ENCODE data around the gene ERAS.

The ERAS gene

GRCh38 chrX:48826135-48826875 is at the start of gene ERAS:
Gene ERAS (plus strand): TSS chrX:48826513. CDS start chrX:48829124, 2,611 bp downstream.
- no peak for DNase-seq
- H3K9me3 ChIP-seq (ENCODE audit: insufficient read depth, low read length, severe bottlenecking): no peaks in the 10 kb centered on the region
- no peaks in the 10 kb centered on the region for H3K27me3 ChIP-seq (ENCODE audit: insufficient read depth, low read length, poor library complexity)
- H3K79me2 ChIP-seq (ENCODE audit: insufficient read depth, low read length): no peaks in the 10 kb centered on the region
- H3K36me3 ChIP-seq (ENCODE audit: insufficient read depth, low read length): peaks cover 24% of the 10 kb centered on the region
- no peaks in the 10 kb centered on the region for H3K4me1 ChIP-seq (ENCODE audit: insufficient read depth, low read length)
- ATAC-seq (ENCODE audit: insufficient read depth, low read depth): no peak
- TF ChIP-seq CTCF (IDR thresholded peaks at IDR 0.05; ENCODE audit: borderline replicate concordance, extremely low read depth, low read length, poor library complexity, severe bottlenecking) (no peak), EZH2 (IDR thresholded peaks at IDR 0.05; ENCODE audit: borderline replicate concordance, low read depth, low read length, severe bottlenecking) (no peak)
- H3K4me2 ChIP-seq (ENCODE audit: insufficient read depth, low read length): no peak within 1 kb of the TSS
- no peak within 1 kb of the TSS for H3K27ac ChIP-seq (ENCODE audit: low read length)
- H3K4me3 ChIP-seq (ENCODE audit: low read depth in 1 of 2, low read length in 2 of 2): no peak within 1 kb of the TSS
- no peaks in the 10 kb centered on the region for H4K20me1 ChIP-seq (ENCODE audit: insufficient read depth, low read length)
- no peak within 1 kb of the TSS for H3K9ac ChIP-seq (ENCODE audit: low read depth, low read length)
- no peak within 1 kb of the TSS for H2AFZ ChIP-seq (ENCODE audit: low read depth, low read length)

GRCh38 chrX:48776818-48777439 is 49.4 kb upstream of the ERAS start:
- no peak for DNase-seq
- Histone ChIP-seq H3K4me3 (ENCODE audit: low read depth in 1 of 2, low read length in 2 of 2) (no peak overlapping the region), H3K4me2 (ENCODE audit: insufficient read depth, low read length) (no peak overlapping the region), H3K79me2 (ENCODE audit: insufficient read depth, low read length) (no peaks in the 10 kb centered on the region), H3K27ac (ENCODE audit: low read length) (no peak overlapping the region), H3K4me1 (ENCODE audit: insufficient read depth, low read length) (no peaks in the 10 kb centered on the region), H4K20me1 (ENCODE audit: insufficient read depth, low read length) (no peaks in the 10 kb centered on the region), H3K9ac (ENCODE audit: low read depth, low read length) (no peak overlapping the region), H3K27me3 (ENCODE audit: insufficient read depth, low read length, poor library complexity) (no peaks in the 10 kb centered on the region), H2AFZ (ENCODE audit: low read depth, low read length) (no peak overlapping the region), H3K9me3 (ENCODE audit: insufficient read depth, low read length, severe bottlenecking) (no peaks in the 10 kb centered on the region), H3K36me3 (ENCODE audit: insufficient read depth, low read length) (no peaks in the 10 kb centered on the region)
- ATAC-seq (ENCODE audit: insufficient read depth, low read depth): no peak
- no peak for TF ChIP-seq CTCF (IDR thresholded peaks at IDR 0.05; ENCODE audit: borderline replicate concordance, extremely low read depth, low read length, poor library complexity, severe bottlenecking)
- no peak for TF ChIP-seq EZH2 (IDR thresholded peaks at IDR 0.05; ENCODE audit: borderline replicate concordance, low read depth, low read length, severe bottlenecking)

- no peak overlapping the region for H2AFZ ChIP-seq (ENCODE audit: low read depth, low read length)
- no peak overlapping the region for H3K27ac ChIP-seq (ENCODE audit: low read length)
- H3K4me3 ChIP-seq (ENCODE audit: low read depth in 1 of 2, low read length in 2 of 2): no peak overlapping the region
- H3K9me3 ChIP-seq (ENCODE audit: insufficient read depth, low read length, severe bottlenecking): no peaks in the 10 kb centered on the region
- DNase-seq (no peak), ATAC-seq (ENCODE audit: insufficient read depth, low read depth) (no peak)
- no peaks in the 10 kb centered on the region for H4K20me1 ChIP-seq (ENCODE audit: insufficient read depth, low read length)
- no peaks in the 10 kb centered on the region for H3K27me3 ChIP-seq (ENCODE audit: insufficient read depth, low read length, poor library complexity)
- no peak overlapping the region for H3K4me2 ChIP-seq (ENCODE audit: insufficient read depth, low read length)
- TF ChIP-seq CTCF (IDR thresholded peaks at IDR 0.05; ENCODE audit: borderline replicate concordance, extremely low read depth, low read length, poor library complexity, severe bottlenecking) (no peak), EZH2 (IDR thresholded peaks at IDR 0.05; ENCODE audit: borderline replicate concordance, low read depth, low read length, severe bottlenecking) (no peak)
- H3K36me3 ChIP-seq (ENCODE audit: insufficient read depth, low read length): no peaks in the 10 kb centered on the region
- no peak overlapping the region for H3K9ac ChIP-seq (ENCODE audit: low read depth, low read length)
- no peaks in the 10 kb centered on the region for H3K79me2 ChIP-seq (ENCODE audit: insufficient read depth, low read length)
- no peaks in the 10 kb centered on the region for H3K4me1 ChIP-seq (ENCODE audit: insufficient read depth, low read length)
These were observed 46.9 kb upstream of the ERAS start for GRCh38 chrX:48779399-48779798.
